CD4-positive, alpha-beta T cell treated with Interleukin-15 for 1 hour (primary cell): ENCODE data around the gene RIOK2.

Experiments
- DNase-seq: peaks from one replicate; pipeline ENCODE4 v3.0.0-alpha.2; 2020

The RIOK2 gene

GRCh38 chr5:97121848-97122247, 61.2 kb downstream of the RIOK2 start:
- no peak for DNase-seq

- DNase-seq: no peak
Observed at GRCh38 chr5:97120195-97120594, 62.9 kb downstream of the RIOK2 start.

GRCh38 chr5:97119007-97119390, 64.0 kb downstream of the RIOK2 start:
- DNase-seq: no peak

GRCh38 chr5:97118261-97119006, 64.6 kb downstream of the RIOK2 start:
- no peak for DNase-seq

- no peak for DNase-seq
Observed at GRCh38 chr5:97115932-97116331, 67.1 kb downstream of the RIOK2 start.

GRCh38 chr5:97112230-97112629, 70.8 kb downstream of the RIOK2 start:
- no peak for DNase-seq

- no peak for DNase-seq
Observed at GRCh38 chr5:97111616-97112015, 71.4 kb downstream of the RIOK2 start.

GRCh38 chr5:97111004-97111403, 72.0 kb downstream of the RIOK2 start:
- no peak for DNase-seq
